Kidney (tissue), 14 donors: ENCODE data around the gene MST1. TPM values are rescaled to one million over a fixed set of nuclear protein-coding genes. Genes with fewer than 3 reads are reported as not detected.
A peak's percentile ranks its signal among the peaks of the same experiment; 100 is the strongest.

ENCODE experiments used
- DNase-seq, 5 donors: peaks; one replicate each; pipeline ENCODE4 v3.0.0-alpha.2; 2013 to 2020
- FAIRE-seq: peaks from 2 replicates; lab custom pipeline; 2012; peaks lifted over from hg19 to GRCh38; lab: Jason Lieb, UNC
- H3K27ac ChIP-seq, 2 donors: one replicate each; pipeline ENCODE4 v1.7.0; 2013; ENCODE audit warnings: low read depth in 2 of 2, low read length in 2 of 2, inconsistent platforms in 1 of 2
- H3K27me3 ChIP-seq: one replicate; pipeline ENCODE4 v1.7.1; 2013; ENCODE audit warnings: low read length, inconsistent platforms; ENCODE audit not compliant: control insufficient read depth, insufficient read depth
- H3K36me3 ChIP-seq, 3 donors: one replicate each; pipeline versions ENCODE4 v1.7.0 to v1.7.1; 2013; ENCODE audit warnings: low read length in 3 of 3, control low read depth in 1 of 3, inconsistent platforms in 1 of 3; ENCODE audit not compliant: insufficient read depth in 3 of 3, control insufficient read depth in 2 of 3
- H3K4me1 ChIP-seq, 3 donors: one replicate each; pipeline versions ENCODE4 v1.7.0 to v1.7.1; 2013; ENCODE audit warnings: low read length in 3 of 3, inconsistent platforms in 1 of 3, low read depth in 1 of 3; ENCODE audit not compliant: control insufficient read depth in 2 of 3, insufficient read depth in 2 of 3
- H3K4me3 ChIP-seq, 3 donors: one replicate each; pipeline versions ENCODE4 v1.7.0 to v1.8.1; 2013; ENCODE audit warnings: low read length in 3 of 3, control low read depth in 1 of 3, inconsistent platforms in 1 of 3
- H3K9ac ChIP-seq, 3 donors: one replicate each; pipeline versions ENCODE4 v1.7.0 to v1.7.1; 2013; ENCODE audit warnings: low read length in 3 of 3, control low read depth in 1 of 3, inconsistent platforms in 1 of 3
- H3K9me3 ChIP-seq, 3 donors: one replicate each; pipeline versions ENCODE4 v1.7.0 to v1.7.1; 2013; ENCODE audit warnings: low read length in 3 of 3, control low read depth in 1 of 3, inconsistent platforms in 1 of 3; ENCODE audit not compliant: control insufficient read depth in 2 of 3, insufficient read depth in 1 of 3
- CTCF ChIP-seq: IDR thresholded peaks from 3 replicates; pipeline ENCODE4 v1.5.1; 2012; ENCODE audit warnings: mild to moderate bottlenecking, moderate library complexity, borderline replicate concordance; ENCODE audit not compliant: insufficient read depth; ENCODE audit errors: extremely low read depth
- intact Hi-C: fragments of 100-400 bp; cut with DNase I; formaldehyde crosslinking; loops from one replicate; pipeline ENCODE4 v1.11.1; 2022
- polyA plus RNA-seq: library from polyadenylated mRNA; stranded (reverse); fragments of 350-450 nt; fragmentation: Illumina TruSeq; extraction: RNeasy Lipid Tissue Mini Kit (QIAGEN cat#74804); gene quantifications from one replicate; pipeline ENCODE4 v1.2.3, GENCODE V29; 2014; ENCODE audit warnings: low read depth, low replicate concordance; ENCODE audit not compliant: insufficient read depth
- total RNA-seq: library from RNA; stranded (reverse); fragmentation: NEBNext Ultra II Directional; extraction: Animal tissue kit (Norgen Biotek cat#: 25700); gene quantifications from one replicate; pipeline ENCODE4 v1.2.1, GENCODE V29; 2021
- donor health status: control.
- donor health status: control.
- donor health status: control.
- donor health status: control.
- donor health status: control.
- donor health status: DM: yes; HTN: yes; CAD: no.
- donor health status: Normal renal cell carcinoma (clear cell type).

Gene MST1
- total and polyA plus RNA-seq, 2 donors from 2014 or later: 77.3 to 152 TPM

GRCh38 chr3:49705390-49705960 lies 16.2 kb upstream of the MST1 start:
- no peak for FAIRE-seq
- Histone ChIP-seq H3K4me3 (no peak overlapping the region), H3K27me3 (no peaks in the 10 kb centered on the region), H3K27ac (no peak overlapping the region), H3K36me3 (peaks cover 0 to 24% (median 13%) of the 10 kb centered on the region in 3 donors), H3K4me1 (no peaks in the 10 kb centered on the region), H3K9ac (no peak overlapping the region), H3K9me3 (no peaks in the 10 kb centered on the region)
- DNase-seq: no peak
- intact Hi-C loops: no loop called here
- TF ChIP-seq CTCF: no peak

- intact Hi-C loops: no loop called here
- no peaks in the 10 kb centered on the region for H3K4me1 ChIP-seq
- H3K4me3 ChIP-seq: no peak overlapping the region
- FAIRE-seq (no peak), DNase-seq (peak in 1 of 5 donors; percentile 61)
- no peaks in the 10 kb centered on the region for H3K27me3 ChIP-seq
- H3K9ac ChIP-seq: no peak overlapping the region
- no peaks in the 10 kb centered on the region for H3K9me3 ChIP-seq
- no peak overlapping the region for H3K27ac ChIP-seq
- peaks cover 0 to 24% (median 15%) of the 10 kb centered on the region in 3 donors for H3K36me3 ChIP-seq
- TF ChIP-seq CTCF: no peak
Measured at GRCh38 chr3:49704629-49705028, 15.4 kb upstream of the MST1 start.

GRCh38 chr3:49703956-49704355 lies 14.7 kb upstream of the MST1 start:
- intact Hi-C loops: no loop called here
- DNase-seq: no peak
- no peak for TF ChIP-seq CTCF

More at GRCh38 chr3:49703956-49704355, 14.7 kb upstream of the MST1 start:
- no peak for FAIRE-seq
- Histone ChIP-seq H3K27ac (no peak overlapping the region), H3K4me3 (no peak overlapping the region), H3K9me3 (no peaks in the 10 kb centered on the region), H3K27me3 (no peaks in the 10 kb centered on the region), H3K36me3 (peaks cover 0 to 24% (median 15%) of the 10 kb centered on the region in 3 donors), H3K4me1 (no peaks in the 10 kb centered on the region), H3K9ac (no peak overlapping the region)
